HG03139 (cell line): ENCODE measurements around the gene POLR3A.

ENCODE experiments used
- ATAC-seq: cut with Tn5 transposase; IDR thresholded peaks from one replicate; pipeline ENCODE4 v1.9.1; 2021; ENCODE audit not compliant: unreplicated experiment

The POLR3A gene

DNA sequence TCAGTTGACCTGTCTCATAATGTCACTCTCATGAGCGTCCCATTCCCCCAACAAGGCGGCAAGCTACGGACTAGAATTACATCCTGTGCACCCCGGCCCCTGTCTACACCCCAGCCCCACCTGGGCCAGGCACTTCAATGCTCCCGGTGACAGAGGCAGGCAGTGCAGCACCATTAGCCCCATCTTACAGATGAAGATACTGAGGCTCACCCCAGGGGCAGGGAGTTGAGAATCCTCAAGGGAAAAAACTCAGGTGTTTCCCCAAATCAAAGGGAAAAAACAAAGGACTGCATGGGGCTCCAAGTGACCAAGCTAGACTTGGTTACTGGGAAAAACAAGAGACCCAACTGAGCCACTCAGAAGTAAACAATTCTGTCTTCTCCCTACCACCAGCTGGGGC lies 107.3 kb downstream of the POLR3A start:
- no peak for ATAC-seq

DNA sequence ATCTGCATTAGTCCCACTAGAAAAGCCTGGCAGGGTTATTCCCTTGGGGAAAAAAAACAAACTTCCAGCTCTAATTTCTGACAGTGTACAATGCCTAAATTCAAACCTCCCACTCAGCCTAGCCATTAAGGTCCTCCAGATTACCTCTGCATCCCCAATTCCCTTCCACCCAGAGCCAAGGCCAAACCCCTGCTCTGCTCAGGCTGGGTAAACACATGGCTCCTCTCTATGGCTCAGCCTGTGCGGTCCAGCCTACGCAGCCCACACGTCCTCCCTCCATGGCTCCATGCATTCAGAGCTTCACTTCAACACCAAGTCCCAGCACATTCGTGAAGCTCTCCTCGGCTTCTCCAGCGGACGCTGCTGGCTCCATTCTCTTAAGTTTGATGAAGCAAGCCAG lies 107.9 kb downstream of the POLR3A start:
- ATAC-seq, result no peak

DNA sequence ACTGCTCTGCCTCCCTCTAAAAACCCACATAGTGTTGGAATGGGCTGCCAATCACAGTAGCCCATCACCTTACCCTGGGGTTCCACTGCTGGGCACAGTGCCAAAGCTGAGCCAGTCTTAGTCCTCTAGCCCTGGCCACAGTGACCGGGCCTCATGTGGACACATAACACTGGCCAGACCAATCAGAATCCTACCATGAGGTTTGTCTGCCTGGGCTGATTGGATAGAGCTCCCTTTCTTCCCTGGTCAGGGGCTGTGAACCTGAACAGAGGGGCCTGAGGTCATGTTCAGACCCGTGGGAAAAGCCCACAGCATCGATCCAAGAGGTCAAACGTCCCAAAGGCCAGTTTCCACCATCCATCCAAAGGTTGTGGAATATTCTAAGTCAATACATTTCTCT lies 108.8 kb downstream of the POLR3A start:
- no peak for ATAC-seq

DNA sequence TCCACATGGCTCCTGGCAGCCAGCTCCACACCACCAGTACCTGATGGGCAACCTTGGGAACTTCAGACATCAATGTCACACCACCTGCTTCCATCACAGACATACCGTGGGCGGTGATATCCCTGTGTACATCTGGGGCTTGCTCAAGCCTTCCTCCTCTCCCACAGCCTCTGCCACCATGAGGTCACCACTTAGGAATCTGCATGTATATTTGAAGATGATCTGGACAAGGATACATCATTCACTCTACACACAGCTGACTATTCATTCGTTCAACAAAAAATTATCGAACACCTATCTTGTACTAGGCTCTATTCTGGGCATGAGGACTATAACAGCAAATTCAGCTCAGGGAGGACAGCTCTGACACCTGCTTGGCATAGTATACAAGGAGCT lies 109.6 kb downstream of the POLR3A start:
- no peak for ATAC-seq
